Peyer's patch (tissue), 4 donors: ENCODE data around the gene WASF3.

Experiments used
- POLR2A ChIP-seq, 2 donors: fragments of 450-650 bp; IDR thresholded peaks; one replicate each; pipeline ENCODE4 v1.5.1; 2017; ENCODE audit warnings: antibody characterized with exemption in 2 of 2, mild to moderate bottlenecking in 2 of 2, moderate library complexity in 2 of 2
- TF ChIP-seq, protein P1 (sequence below), 6 experiments: fragments of 450-650 bp in 4 of 6; fragments of 200-600 bp in 2 of 6; sonication (generic) in 1 of 6; IDR thresholded peaks; one replicate each; pipeline ENCODE4 v1.5.1; 2017 to 2019; ENCODE audit warnings: antibody characterized with exemption in 6 of 6, mild to moderate bottlenecking in 3 of 6, moderate library complexity in 1 of 6

DNA sequence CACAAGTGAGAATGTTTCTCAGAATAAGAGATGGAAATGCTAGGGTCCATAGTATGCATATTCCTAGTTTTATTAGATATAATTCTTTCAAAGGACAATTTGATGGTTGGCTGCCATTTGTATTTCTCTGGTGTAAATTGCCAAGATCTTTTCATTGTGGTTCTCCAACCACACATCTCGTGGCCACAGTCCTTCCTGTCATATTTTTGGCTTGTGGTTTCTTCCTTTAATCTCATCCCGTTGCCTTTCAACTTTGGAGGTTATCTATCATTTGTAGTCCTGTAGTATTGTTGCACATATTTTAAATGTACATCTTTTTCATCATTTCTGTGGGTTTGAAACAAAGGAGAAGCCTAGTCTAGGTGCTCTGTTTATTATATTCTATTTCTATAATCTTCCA, 61.2 kb downstream of the WASF3 start:
- TF ChIP-seq POLR2A (IDR thresholded peaks at IDR 0.05) = no peak
- TF ChIP-seq, protein P1, sequence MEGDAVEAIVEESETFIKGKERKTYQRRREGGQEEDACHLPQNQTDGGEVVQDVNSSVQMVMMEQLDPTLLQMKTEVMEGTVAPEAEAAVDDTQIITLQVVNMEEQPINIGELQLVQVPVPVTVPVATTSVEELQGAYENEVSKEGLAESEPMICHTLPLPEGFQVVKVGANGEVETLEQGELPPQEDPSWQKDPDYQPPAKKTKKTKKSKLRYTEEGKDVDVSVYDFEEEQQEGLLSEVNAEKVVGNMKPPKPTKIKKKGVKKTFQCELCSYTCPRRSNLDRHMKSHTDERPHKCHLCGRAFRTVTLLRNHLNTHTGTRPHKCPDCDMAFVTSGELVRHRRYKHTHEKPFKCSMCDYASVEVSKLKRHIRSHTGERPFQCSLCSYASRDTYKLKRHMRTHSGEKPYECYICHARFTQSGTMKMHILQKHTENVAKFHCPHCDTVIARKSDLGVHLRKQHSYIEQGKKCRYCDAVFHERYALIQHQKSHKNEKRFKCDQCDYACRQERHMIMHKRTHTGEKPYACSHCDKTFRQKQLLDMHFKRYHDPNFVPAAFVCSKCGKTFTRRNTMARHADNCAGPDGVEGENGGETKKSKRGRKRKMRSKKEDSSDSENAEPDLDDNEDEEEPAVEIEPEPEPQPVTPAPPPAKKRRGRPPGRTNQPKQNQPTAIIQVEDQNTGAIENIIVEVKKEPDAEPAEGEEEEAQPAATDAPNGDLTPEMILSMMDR (IDR thresholded peaks at IDR 0.05) = no peak
